Middle frontal gyrus (tissue), 1 donor: ENCODE data around the gene HOXD4.

Source experiments
- DNase-seq: peaks from one replicate; pipeline ENCODE4 v3.0.0-alpha.2; 2015; ENCODE audit warnings: low spot score; ENCODE audit errors: extremely low spot score

Gene HOXD4

GRCh38 chr2:176126929-176127773 is 24.2 kb upstream of the HOXD4 start:
- DNase-seq: no peak

- DNase-seq: no peak
Observed at GRCh38 chr2:176127774-176128072, 23.6 kb upstream of the HOXD4 start.

GRCh38 chr2:176128172-176128981 is 23.0 kb upstream of the HOXD4 start:
- no peak for DNase-seq

- DNase-seq: no peak
Observed at GRCh38 chr2:176128982-176129796, 22.2 kb upstream of the HOXD4 start, which contains the start of gene HOXD8. Gene HOXD8 (plus strand): TSS chr2:176129705. CDS start chr2:176130367, 662 bp downstream.

GRCh38 chr2:176129813-176130146 is 21.6 kb upstream of the HOXD4 start:
- DNase-seq: no peak

- no peak for DNase-seq
Observed at GRCh38 chr2:176130147-176130956, 21.0 kb upstream of the HOXD4 start.

GRCh38 chr2:176130957-176131847 is 20.1 kb upstream of the HOXD4 start:
- DNase-seq: no peak

GRCh38 chr2:176131848-176132158 is 19.5 kb upstream of the HOXD4 start:
- DNase-seq: no peak

- no peak for DNase-seq
Observed at GRCh38 chr2:176132205-176133171, 18.9 kb upstream of the HOXD4 start.

- DNase-seq: no peak
Observed at GRCh38 chr2:176133389-176133788, 18.0 kb upstream of the HOXD4 start.

- no peak for DNase-seq
Observed at GRCh38 chr2:176134035-176134434, 17.3 kb upstream of the HOXD4 start.

GRCh38 chr2:176135035-176135440 is 16.3 kb upstream of the HOXD4 start:
- no peak for DNase-seq

- DNase-seq: no peak
Observed at GRCh38 chr2:176136374-176137251, 14.7 kb upstream of the HOXD4 start.

GRCh38 chr2:176137252-176137580 is 14.1 kb upstream of the HOXD4 start:
- no peak for DNase-seq

GRCh38 chr2:176137906-176138305 is 13.4 kb upstream of the HOXD4 start:
- DNase-seq: no peak

- no peak for DNase-seq
Observed at GRCh38 chr2:176138526-176138922, 12.8 kb upstream of the HOXD4 start.

- no peak for DNase-seq
Observed at GRCh38 chr2:176138923-176139660, 12.3 kb upstream of the HOXD4 start.
